Measurements from ENCODE around the gene SLC66A2.

The SLC66A2 gene

DNA sequence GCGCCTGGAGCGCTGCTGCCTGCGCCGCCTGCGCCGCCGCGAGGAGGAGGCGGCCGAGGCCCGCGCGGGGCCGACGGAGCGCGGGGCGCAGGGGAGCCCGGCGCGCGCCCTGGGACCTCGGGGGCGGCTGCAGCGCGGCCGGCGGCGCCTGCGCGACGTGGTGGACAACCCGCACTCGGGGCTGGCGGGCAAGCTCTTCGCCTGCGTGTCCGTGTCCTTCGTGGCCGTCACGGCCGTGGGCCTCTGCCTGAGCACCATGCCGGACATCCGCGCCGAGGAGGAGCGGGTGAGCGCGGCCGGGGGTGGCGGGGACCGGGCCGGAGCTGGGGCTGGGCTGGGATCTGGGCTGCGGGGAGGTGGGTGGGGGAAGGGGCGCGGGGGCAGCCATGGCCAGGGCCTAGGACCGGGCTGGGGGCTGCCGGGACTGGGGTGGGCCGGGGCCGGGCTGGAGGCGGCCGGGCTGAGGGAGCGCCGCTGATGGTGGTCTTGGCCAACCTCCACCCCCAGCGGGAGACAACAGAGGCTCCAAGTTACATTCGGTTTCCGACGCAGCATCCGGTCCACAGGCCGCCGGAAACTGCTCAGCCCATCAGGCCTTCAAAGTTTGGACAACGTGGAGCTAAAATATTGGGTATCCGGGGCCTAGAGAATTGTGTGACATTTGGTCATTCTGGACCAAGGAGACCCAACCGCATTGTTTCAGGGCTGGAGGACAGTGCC lies 87.3 kb downstream of the SLC66A2 start:
- no peak for DNase-seq

DNA sequence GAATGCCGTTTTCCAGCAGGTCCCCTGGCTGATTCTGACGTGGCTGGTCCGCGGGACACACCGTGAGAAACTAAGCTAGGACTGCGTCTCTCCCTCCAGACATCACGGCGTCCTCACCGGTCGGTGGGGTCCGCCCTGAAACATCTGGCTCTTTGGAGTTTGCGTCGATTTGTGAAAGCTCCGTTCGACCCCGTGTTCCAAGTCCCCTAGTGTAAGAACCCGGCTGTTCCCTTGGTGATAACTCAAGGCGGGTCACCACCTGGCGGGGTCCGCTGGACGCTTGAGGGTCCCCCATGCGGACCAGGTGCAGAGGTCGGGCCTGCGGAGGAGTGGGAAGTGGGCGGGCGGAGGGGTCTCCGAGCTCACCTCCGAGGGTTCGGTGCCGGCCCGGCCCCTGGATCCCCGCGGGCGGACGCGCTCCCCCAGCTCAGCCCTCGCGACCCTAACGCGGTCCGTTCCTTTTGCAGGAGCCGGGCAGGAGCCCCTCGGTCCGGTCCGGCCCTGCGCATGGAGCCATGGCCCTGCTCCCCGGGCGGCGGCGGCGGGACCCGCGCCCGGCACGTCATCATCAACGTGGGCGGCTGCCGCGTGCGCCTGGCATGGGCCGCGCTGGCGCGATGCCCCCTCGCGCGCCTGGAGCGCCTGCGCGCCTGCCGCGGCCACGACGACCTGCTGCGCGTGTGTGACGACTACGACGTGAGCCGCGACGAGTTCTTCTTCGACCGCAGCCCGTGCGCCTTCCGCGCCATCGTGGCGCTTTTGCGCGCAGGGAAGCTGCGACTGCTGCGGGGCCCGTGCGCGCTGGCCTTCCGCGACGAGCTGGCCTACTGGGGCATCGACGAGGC lies 88.1 kb downstream of the SLC66A2 start:
- DNase-seq = no peak

DNA sequence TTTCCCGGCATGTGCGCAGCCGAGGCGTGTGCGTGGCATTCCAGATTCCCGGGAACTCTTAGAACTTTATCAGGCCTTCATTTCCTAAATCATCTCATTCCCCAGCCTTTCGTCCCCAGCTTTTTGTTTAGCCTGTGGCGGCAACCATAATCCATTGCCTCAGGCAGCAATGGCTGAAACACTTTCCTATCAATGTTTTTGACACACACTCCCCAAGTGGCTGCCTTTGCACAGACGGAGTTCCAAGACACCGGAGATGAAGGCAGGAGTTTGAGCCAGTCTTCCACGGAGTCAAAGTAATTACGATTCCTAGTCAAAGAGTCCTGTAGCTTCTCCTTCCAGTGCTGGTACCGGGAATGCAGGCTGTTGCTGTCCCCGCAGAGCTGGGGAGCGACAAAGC lies 88.9 kb downstream of the SLC66A2 start:
- no peak for DNase-seq

DNA sequence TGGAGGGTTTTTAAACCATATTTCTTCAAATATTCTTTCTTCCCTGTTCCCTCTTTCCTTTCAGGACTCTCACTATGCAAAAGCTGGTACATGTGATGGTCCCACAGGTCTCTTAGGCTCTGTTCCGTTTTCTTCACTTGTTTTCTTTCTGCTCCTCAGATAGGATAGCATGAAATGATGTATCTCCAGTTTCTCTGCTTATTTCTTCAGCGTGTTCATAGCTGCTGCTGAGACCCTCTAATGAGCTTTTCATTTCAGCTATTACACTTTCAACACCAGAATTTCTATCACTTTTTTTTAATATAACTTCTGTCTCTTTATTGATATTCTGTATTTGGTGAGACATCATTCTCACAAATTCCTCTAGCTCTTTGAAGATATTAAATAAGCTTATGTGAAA lies 89.8 kb downstream of the SLC66A2 start:
- DNase-seq = no peak

DNA sequence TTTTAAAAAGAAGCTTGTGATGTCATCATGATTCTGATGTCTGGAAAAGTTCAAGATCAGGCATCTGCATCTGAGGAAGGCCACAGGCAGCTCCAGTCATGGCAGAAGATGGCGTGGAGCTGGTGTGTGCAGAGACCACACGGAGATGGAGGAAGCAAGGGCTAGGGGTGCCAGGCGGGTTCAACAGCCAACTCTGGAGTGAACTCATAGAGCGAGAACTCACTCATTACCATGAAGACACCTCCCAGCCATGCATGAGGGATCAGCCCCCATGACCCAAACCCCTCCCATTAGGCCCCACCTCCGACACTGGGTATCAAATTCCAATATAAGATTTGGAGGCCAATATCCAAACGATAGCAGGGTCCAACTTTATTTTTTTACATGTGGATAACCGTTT lies 92.1 kb downstream of the SLC66A2 start:
- no peak for DNase-seq

DNA sequence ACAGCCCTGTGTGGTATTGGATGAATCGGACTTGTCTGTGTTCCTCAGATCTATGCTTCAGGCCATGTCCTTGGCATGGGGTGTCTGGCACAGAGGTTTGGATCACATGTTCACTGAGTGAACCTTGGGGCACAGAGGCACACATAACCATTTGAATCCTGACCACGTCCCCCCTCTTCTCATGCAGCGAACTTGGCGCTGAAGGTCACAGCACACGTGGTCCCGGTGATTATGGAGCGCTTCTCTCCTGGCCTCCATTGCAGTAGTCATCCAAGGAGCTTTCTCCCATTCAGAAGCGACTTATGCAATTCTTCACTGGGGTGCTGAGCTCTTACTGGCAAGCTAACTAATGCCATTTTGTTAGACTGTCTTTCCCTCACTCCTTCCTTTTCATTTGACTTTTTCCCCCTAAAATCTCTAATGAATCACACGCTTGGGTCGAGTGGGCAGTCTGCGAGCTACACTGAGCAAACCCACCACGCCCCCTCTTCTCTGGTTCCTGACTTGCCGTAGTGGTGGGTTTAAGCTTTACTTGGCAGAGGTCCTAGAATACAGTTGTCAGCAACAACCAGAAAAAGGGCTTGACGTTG lies 94.3 kb downstream of the SLC66A2 start:
- no peak for DNase-seq

DNA sequence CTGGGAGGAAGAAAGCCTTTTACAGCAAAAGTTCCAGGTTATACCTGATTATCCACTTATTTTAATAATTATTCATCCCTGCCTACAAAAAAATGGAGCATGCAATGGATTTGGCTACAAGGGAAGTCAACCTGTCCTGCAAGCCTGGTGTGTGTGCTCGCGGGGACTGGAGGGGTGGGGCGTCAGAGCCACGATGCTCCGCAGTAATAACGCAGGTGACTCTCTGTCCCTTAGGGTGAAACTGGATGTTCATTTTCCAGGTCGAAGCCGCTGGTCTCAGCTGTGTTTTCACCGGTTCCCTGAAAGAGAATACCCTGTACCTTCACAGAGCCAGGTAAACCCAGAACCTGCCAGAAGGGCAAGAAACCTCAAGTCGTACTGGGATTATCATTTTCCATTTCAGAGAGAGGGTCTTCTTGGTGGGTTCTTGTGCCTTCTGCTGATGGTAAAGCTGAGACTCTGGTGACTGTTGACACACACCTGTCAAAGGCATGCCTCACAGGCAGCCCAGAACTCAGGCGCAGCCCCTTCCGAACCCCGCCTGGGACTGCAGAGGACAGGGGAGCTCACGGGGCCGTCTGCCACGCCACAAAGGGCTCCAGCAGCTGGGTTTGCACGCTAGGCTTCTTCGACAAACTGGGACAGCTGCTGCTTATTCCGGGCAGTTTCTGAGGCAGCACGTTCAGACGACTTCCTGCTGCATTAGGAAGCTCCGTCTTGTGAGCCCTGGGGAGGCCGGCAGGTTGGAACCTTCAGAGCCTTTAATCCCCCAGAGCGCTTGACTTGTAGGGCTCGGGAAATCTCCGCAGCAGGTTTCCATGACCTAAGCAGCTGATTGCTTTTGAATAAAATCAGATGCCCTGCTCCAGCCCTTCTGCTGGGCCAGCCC lies 95.1 kb downstream of the SLC66A2 start:
- no peak for DNase-seq

DNA sequence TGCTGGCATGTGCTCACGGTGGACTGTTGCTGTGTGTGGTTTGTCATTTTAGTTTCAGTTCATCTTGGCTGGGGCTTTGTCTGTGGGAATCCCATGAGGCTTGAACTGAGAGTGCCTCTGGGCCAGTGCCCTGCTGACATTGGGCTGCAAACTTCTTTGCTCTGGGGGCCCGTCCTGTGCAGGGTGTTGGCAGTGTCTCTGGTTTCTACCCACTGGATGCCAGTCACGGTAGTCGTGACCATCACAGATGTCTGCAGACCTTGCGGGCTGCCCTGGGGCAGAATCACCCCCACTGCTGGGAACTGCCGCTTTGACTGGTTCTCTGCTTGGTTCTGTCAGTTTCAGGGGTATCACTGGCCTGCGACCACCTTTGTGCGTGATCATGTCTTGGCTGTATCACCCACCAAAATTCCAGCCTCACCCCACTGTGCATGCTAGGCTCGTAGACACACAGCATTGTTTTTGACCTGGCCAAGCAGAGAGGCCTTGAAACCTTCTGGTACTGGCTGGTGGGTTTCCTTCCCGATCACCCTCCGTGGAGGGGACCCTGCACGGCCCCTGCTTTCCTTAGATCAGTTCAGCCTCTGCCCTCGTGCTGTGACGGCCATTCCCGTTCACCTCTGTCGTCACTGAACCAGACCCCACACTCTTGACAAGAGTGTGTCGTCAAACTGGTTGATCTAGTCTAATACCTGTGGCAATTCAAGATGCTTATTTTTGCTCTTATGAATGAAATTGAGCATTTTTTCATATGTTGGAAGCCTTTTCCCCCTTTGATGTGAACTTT lies 96.1 kb downstream of the SLC66A2 start:
- no peak for DNase-seq

DNA sequence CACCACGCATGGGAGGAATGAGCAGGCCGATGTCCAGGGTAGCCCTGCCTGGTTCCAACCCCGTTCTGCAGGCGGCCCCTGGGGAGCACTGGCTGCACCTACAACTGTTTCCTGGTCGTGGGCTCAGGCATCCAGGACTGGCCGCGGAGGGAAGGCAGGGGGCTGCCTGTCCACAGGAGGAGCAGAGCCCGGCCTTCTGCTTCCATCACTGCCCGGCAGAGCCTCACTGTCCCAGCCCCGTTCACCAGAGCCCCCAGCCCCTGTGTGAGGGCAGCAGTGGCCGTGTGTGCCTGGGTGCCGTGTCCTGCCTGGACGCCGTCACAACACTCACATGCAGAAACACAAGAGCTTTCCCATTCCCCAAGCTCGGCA lies 97.5 kb downstream of the SLC66A2 start:
- DNase-seq = no peak

DNA sequence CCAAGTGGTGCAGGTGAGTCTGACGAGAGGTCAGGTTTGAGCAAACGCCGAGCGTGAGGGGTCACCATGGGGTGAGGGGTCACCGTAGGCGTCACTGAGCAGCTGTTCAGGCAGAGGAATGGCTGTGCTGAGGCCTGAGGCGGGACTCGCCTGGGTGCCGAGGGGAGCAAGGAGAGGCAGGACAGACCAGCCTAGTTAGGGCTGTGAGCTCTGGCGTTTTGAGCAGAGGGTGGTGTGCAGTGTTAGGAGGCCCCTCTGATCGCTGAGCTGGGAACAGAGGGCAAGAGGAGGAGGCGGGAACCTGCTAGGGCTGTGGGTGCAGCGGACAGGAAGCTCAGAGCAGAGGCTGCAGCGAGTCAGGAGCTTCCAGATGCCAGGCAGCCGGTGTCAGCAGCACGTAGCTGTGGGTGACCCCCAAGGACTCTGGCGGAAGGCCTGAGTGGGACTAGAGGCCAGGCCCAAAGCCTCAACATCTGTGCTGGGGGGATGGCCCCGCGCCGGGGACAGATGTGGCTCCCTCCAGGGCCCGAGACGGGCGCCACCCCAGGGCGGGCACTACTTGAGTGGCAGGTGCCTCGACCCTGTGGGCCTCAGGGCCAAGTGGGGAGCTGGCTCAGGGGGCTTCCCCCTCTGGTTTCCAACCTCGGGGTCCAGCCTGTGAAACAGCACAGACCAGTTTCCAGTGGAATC lies 98.0 kb downstream of the SLC66A2 start:
- DNase-seq = no peak

DNA sequence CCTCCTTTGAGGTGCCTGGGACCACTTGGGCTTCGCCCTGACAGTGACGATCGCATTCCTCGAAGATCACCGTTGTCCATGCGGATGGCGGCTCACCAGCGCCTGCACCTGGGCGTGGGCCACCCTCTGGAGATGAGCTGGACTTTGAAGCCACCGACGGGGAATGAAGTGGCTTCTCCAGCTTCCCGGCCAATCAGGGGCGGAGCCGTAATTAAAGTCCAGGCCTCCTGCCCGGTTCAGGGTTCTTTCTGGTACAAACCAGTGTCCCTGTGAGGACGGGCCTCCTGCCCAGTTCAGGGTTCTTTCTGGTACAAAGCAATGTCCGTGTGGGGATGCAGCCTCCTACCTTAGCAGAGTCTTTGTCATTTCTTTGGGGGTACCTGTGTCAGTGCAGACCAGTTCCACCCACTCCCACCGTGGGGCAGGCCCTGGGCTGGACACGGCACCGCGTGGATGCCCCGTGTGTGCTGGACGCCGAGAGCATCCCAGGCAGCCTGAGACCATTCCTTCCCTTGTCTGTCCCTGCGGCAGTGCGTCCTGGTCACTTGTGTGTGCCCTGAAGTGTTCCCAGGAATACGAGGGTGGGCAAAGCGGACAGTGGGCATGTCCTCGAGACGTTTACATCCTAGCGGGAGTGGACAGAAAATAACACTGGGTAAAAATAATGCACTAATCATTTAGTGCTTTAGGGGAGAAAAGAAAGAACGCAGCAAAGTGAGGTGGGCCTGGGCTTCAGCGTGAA lies 98.7 kb downstream of the SLC66A2 start:
- no peak for DNase-seq

Measured in CD4-positive, alpha-beta T cell treated with Interferon gamma for 1 hour (primary cell).